OCI-LY7 (cell line): ENCODE data around the gene FAM131B.

Experiments
- CTCF ChIP-seq: fragments of 200-600 bp; sonication (generic); conservative IDR thresholded peaks from 2 replicates; pipeline ENCODE4 v1.5.1; 2014; ENCODE audit warnings: mild to moderate bottlenecking, antibody characterized with exemption, low read length, moderate library complexity, mixed read lengths
- EZH2phosphoT487 ChIP-seq: fragments of 200-600 bp; sonication (generic); IDR thresholded peaks from 2 replicates; pipeline ENCODE4 v1.6.1; 2018; ENCODE audit warnings: low read depth, borderline replicate concordance, mild to moderate bottlenecking, mixed run types, antibody characterized with exemption, low read length, moderate library complexity, mixed read lengths

- TF ChIP-seq CTCF (no peak), EZH2phosphoT487 (no peak)
These were observed 20.5 kb upstream of the FAM131B start for GRCh38 chr7:143382791-143383641.
